NCI-H2227 (cell line): ENCODE results near the gene ARID1A.

Experiments used
- DNase-seq: peaks from one replicate; lab custom pipeline; 2025; ENCODE audit not compliant: unreplicated experiment; lab: John Stamatoyannopoulos, UW

ARID1A gene

GRCh38 chr1:26758358-26758757, 62.5 kb downstream of the ARID1A start:
- DNase-seq: no peak

GRCh38 chr1:26759531-26759930, 63.7 kb downstream of the ARID1A start:
- DNase-seq: no peak

GRCh38 chr1:26761217-26761616, 65.4 kb downstream of the ARID1A start:
- DNase-seq: no peak

- DNase-seq: no peak
These were observed 71.9 kb downstream of the ARID1A start for GRCh38 chr1:26767714-26768113.

- DNase-seq: peak; percentile 38
These were observed 72.9 kb downstream of the ARID1A start for GRCh38 chr1:26768755-26769154.

GRCh38 chr1:26771285-26771642, 75.4 kb downstream of the ARID1A start:
- DNase-seq: no peak

- peak; percentile 50 for DNase-seq
These were observed 76.0 kb downstream of the ARID1A start for GRCh38 chr1:26771643-26772321.

GRCh38 chr1:26772687-26773086, 76.9 kb downstream of the ARID1A start:
- no peak for DNase-seq

- DNase-seq: no peak
These were observed 78.6 kb downstream of the ARID1A start for GRCh38 chr1:26774462-26774861.

GRCh38 chr1:26775666-26776065, 79.9 kb downstream of the ARID1A start:
- DNase-seq: no peak

- no peak for DNase-seq
These were observed 83.4 kb downstream of the ARID1A start for GRCh38 chr1:26779098-26779668.

GRCh38 chr1:26780344-26780957, 84.6 kb downstream of the ARID1A start:
- no peak for DNase-seq

- DNase-seq: no peak
These were observed 85.5 kb downstream of the ARID1A start for GRCh38 chr1:26781206-26781825.

- no peak for DNase-seq
These were observed 86.9 kb downstream of the ARID1A start for GRCh38 chr1:26782521-26783212.

GRCh38 chr1:26783646-26784022, 87.8 kb downstream of the ARID1A start:
- no peak for DNase-seq

- peak; percentile 80 for DNase-seq
These were observed 88.4 kb downstream of the ARID1A start for GRCh38 chr1:26784023-26784871.

GRCh38 chr1:26784886-26785285, 89.1 kb downstream of the ARID1A start:
- no peak for DNase-seq

- peak; percentile 42 for DNase-seq
These were observed 90.0 kb downstream of the ARID1A start for GRCh38 chr1:26785611-26786436.

GRCh38 chr1:26786437-26787380, 90.9 kb downstream of the ARID1A start:
- peak; percentile 81 for DNase-seq
